Measurements from ENCODE around the gene SLC37A1.

DNA sequence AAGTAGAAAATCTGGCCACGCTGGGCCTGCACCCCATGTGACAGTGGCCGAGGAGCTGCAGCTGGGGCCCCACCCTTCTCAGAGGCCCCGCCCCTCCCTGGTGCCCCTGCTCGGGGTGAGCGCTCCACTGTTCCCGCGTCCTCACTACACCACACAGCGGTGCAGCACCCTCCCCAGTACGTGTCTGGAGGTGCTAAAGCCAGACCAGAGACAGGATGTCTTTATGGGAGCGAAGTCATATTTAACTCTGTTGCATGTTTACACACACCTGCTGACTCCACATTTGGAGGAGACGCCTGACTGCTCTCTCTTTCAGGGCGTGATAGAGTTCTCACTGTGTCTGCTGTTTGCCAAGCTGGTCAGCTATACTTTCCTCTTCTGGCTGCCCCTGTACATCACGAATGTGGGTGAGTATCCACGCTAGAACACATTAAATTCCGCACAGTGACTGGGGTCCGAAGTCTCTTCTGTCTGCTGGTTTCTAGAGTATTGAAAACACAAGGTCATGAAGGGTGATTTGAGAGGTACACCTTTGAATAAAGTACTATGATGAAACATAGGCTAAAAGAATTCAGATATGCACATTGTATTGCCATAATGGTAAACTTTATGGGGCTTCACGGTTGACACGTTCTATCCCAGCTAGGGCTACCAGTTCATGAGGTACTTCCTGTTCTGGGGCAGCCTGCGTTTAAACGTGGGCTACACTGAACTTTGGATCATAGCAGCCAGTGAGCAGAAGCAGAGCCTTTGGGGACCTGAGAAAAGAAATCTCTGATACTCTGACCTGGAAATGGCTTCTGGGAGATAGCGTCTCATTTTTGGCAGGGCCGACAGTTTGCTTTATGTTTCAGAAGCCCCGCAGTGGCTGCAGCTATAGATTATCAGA lies 48.4 kb downstream of the SLC37A1 start:
- TF ChIP-seq, protein P1, sequence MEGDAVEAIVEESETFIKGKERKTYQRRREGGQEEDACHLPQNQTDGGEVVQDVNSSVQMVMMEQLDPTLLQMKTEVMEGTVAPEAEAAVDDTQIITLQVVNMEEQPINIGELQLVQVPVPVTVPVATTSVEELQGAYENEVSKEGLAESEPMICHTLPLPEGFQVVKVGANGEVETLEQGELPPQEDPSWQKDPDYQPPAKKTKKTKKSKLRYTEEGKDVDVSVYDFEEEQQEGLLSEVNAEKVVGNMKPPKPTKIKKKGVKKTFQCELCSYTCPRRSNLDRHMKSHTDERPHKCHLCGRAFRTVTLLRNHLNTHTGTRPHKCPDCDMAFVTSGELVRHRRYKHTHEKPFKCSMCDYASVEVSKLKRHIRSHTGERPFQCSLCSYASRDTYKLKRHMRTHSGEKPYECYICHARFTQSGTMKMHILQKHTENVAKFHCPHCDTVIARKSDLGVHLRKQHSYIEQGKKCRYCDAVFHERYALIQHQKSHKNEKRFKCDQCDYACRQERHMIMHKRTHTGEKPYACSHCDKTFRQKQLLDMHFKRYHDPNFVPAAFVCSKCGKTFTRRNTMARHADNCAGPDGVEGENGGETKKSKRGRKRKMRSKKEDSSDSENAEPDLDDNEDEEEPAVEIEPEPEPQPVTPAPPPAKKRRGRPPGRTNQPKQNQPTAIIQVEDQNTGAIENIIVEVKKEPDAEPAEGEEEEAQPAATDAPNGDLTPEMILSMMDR (IDR thresholded peaks at IDR 0.05; ENCODE audit: low read depth, low read length, missing input control) = no peak
- no peak for TF ChIP-seq ZBTB33 (IDR thresholded peaks at IDR 0.05)
- TF ChIP-seq EGR1 (IDR thresholded peaks at IDR 0.05; ENCODE audit: low read depth in 2 of 2) = no peak
- no peak for TF ChIP-seq FOXA1 (IDR thresholded peaks at IDR 0.05)
- no peak for TF ChIP-seq YY1 (IDR thresholded peaks at IDR 0.05)
- TF ChIP-seq GABPA (IDR thresholded peaks at IDR 0.05 in 1 of 2, conservative IDR thresholded peaks at IDR 0.05 in 1 of 2) = no peak
- TF ChIP-seq, protein P2, sequence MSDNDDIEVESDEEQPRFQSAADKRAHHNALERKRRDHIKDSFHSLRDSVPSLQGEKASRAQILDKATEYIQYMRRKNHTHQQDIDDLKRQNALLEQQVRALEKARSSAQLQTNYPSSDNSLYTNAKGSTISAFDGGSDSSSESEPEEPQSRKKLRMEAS (IDR thresholded peaks at IDR 0.05) = no peak
- no peak for TF ChIP-seq HNF4G (IDR thresholded peaks at IDR 0.05)

Measured in liver (tissue), 3 donors.